Measurements from ENCODE around the gene CORO7. TPM values are rescaled to one million over a fixed set of nuclear protein-coding genes. Genes with fewer than 3 reads are reported as not detected.
A peak's percentile ranks its signal among the peaks of the same experiment; 100 is the strongest.

CORO7 gene
- polyA plus RNA-seq, 6 donors from 2014 or later = 9.0 to 40.1 (median 20.7) TPM

DNA sequence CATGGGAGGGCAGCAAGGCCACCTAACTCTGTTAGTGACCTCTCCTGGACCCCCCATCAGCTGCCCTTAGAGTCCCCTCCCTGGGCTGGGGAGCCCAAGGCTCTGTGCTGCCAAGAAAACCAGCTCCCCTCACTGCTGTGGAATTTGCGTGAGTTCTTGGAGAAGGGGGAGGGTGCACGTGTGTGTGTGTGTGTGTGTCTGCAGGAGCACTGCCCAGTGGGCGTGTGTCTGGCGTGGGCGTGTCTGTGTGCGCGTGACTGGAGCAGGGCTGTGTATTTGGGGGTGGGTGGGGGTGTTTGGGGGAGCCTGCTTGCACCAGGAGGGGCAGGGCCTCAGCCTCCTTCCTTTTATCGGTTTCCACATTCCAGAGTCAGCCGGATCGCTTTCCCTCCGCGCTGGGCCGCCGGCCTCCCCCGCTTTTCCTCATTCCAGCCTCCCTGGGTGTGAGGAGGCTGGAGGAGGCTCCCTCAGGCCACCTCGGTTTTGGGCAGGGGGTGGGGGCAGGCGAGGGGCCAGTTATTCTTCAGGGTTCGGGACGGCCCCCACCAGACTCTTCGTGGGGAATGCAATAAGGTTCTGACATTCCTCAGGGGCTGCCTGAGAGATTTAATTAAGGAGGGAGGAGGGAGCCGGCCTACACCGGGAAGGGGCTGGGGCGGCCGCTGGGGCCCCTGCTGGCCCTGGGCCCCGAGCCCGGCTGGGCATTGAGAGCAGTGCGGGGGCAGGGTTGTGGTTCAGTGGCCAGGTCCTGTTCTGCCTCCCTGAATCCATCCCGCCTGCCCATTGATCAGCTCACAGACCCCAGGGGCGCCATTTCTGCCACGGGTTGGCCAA, 42.3 kb downstream of the CORO7 start:
- no peaks in the 10 kb centered on the region for H3K36me3 Mint-ChIP-seq
- H3K4me3 Mint-ChIP-seq = no peak overlapping the region
- no peaks in the 10 kb centered on the region for H3K9me3 Mint-ChIP-seq
- peaks cover 4 to 28% (median 23%) of the 10 kb centered on the region in 3 donors for H3K4me1 Mint-ChIP-seq
- ATAC-seq (ENCODE audit: low read depth in 2 of 2) = no peak
- no peak overlapping the region for H3K27ac Mint-ChIP-seq
- H3K27me3 Mint-ChIP-seq = no peaks in the 10 kb centered on the region
- no peak for DNase-seq

- no peaks in the 10 kb centered on the region for H3K9me3 Mint-ChIP-seq
- H3K4me1 Mint-ChIP-seq = peaks cover 4 to 28% (median 23%) of the 10 kb centered on the region in 3 donors
- no peak overlapping the region for H3K4me3 Mint-ChIP-seq
- ATAC-seq (ENCODE audit: low read depth in 2 of 2) = no peak
- H3K27me3 Mint-ChIP-seq = no peaks in the 10 kb centered on the region
- H3K36me3 Mint-ChIP-seq = no peaks in the 10 kb centered on the region
- DNase-seq = no peak
- peak overlapping the region in 1 of 6 donors; percentile 54 for H3K27ac Mint-ChIP-seq
Observed at GRCh38 chr16:4373356-4373908, 43.0 kb downstream of the CORO7 start.

DNA sequence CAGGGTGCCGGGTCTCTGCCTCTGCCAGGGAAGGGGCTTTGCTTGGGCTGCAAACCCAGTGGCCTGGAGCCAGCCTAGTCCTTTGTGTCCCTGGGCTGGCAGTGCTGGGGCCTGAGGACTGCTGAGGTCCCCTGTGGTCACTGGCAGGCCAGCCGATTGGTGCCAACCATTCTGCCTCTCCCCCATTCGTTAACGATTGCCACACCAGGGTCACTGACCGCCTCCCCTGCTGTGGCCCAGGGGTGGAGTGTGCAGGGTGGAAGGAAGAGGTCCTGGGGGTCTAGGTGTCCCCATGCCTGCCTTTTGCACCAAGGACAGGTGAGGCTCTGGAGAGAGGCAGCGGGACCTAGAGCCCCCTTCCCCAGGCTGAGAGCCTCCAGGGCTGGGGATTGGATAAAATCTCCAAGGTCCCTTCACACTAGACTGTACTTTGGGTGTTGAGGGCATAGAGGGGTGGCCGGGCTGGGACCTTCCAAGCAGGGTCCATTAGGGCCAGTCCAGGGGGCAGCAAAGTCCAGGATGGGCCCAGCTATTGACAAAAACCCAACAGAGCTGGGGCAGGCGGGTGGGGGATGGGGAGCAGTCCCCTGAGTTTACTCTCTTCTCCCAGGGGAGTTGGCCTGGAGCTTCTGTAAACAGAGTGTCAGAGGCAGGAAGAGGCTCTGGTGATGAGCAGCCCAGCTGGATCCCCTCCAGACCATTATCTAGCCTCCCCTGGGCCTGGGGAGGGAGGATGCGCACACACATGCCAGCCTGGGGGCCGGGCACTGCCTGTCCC, 43.6 kb downstream of the CORO7 start:
- Mint-ChIP-seq H3K36me3 (no peaks in the 10 kb centered on the region), H3K4me1 (peaks cover 4 to 24% (median 23%) of the 10 kb centered on the region in 3 donors), H3K27me3 (no peaks in the 10 kb centered on the region), H3K9me3 (no peaks in the 10 kb centered on the region), H3K4me3 (peak overlapping the region in 6 of 8 donors; percentile 47 to 86 (median 80)), H3K27ac (peak overlapping the region in 2 of 6 donors; percentile 43 to 67)
- ATAC-seq (ENCODE audit: low read depth in 2 of 2) (peak; percentile 24 to 32), DNase-seq (no peak)

DNA sequence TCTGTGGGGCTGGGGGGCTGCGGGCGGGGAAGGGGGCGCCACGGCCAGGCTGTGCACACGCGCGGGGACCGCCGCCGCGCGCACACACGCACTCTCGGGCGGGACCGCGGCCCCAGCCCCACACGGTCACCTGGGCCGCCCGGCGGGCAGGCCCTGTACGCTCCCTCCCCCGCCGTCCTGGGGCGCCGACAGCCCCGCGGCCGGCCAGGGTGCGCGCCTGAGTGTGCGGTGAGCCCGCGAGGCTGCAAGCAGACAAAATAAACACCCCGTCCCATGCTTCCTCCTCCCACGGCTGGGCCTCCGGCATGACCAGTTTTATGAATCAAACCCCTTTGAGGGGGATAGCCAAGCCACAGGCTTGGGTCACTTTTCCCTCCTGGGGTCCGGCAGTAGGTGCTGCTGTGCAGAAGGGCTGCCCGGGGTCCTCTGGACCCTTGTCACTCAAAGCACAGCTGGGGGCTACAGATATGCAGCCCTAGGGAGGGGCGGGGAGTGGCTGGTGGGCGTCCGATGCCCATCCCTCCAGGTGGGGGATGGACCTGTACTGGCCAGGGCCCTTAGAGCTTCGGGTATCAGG, 44.3 kb downstream of the CORO7 start:
- DNase-seq = no peak
- H3K27ac Mint-ChIP-seq = peak overlapping the region in 2 of 6 donors; percentile 43 to 73
- peak overlapping the region in 7 of 8 donors; percentile 73 to 89 (median 84) for H3K4me3 Mint-ChIP-seq
- H3K9me3 Mint-ChIP-seq = no peaks in the 10 kb centered on the region
- H3K27me3 Mint-ChIP-seq = no peaks in the 10 kb centered on the region
- peak; percentile 57 to 65 for ATAC-seq (ENCODE audit: low read depth in 2 of 2)
- peaks cover 8 to 23% (median 22%) of the 10 kb centered on the region in 3 donors for H3K4me1 Mint-ChIP-seq
- no peaks in the 10 kb centered on the region for H3K36me3 Mint-ChIP-seq

- ATAC-seq (ENCODE audit: low read depth in 2 of 2) (peak; percentile 84 to 88), DNase-seq (peak; percentile 75)
- Mint-ChIP-seq H3K9me3 (no peaks in the 10 kb centered on the region), H3K4me1 (peaks cover 8 to 26% (median 22%) of the 10 kb centered on the region in 3 donors), H3K36me3 (no peaks in the 10 kb centered on the region), H3K27me3 (no peaks in the 10 kb centered on the region), H3K27ac (peak within 1 kb of the TSS in 2 of 6 donors; percentile 43 to 73), H3K4me3 (peak within 1 kb of the TSS; percentile 33 to 89 (median 84))
Observed at GRCh38 chr16:4371357-4372000, 44.9 kb downstream of the CORO7 start, which contains the start of gene VASN. VASN (plus strand) TSS chr16:4371848; CDS start chr16:4380878, 9,030 bp downstream.

- H3K9me3 Mint-ChIP-seq = no peaks in the 10 kb centered on the region
- no peaks in the 10 kb centered on the region for H3K27me3 Mint-ChIP-seq
- H3K4me1 Mint-ChIP-seq = peaks cover 8 to 28% (median 22%) of the 10 kb centered on the region in 3 donors
- DNase-seq (no peak), ATAC-seq (ENCODE audit: low read depth in 2 of 2) (no peak)
- H3K4me3 Mint-ChIP-seq = peak overlapping the region in 3 of 8 donors; percentile 33 to 66 (median 35)
- no peaks in the 10 kb centered on the region for H3K36me3 Mint-ChIP-seq
- no peak overlapping the region for H3K27ac Mint-ChIP-seq
Observed at GRCh38 chr16:4370570-4371356, 45.6 kb downstream of the CORO7 start.

DNA sequence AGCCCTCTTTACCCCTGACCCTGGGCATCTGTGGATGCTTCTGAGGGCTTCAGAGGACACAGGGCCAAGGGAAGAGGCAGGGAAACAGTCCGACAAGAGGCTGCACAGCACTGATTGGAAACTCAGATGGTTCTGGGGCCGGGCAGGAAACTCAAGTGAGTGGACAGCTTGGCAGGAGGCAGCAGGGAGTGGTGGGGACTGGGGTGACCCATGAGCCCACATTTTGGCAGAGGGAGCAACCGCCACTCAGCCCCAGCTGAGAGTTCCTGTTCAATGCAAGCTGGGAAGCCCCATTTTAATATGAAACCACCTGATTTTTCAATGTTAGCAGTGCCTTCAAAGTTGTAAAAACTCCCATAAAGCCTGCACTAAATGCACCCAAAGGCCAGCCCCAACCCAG, 46.2 kb downstream of the CORO7 start:
- ATAC-seq (ENCODE audit: low read depth in 2 of 2) = no peak
- H3K27me3 Mint-ChIP-seq = no peaks in the 10 kb centered on the region
- peaks cover 12 to 28% (median 27%) of the 10 kb centered on the region in 3 donors for H3K4me1 Mint-ChIP-seq
- DNase-seq = no peak
- H3K36me3 Mint-ChIP-seq = no peaks in the 10 kb centered on the region
- H3K9me3 Mint-ChIP-seq = no peaks in the 10 kb centered on the region
- H3K27ac Mint-ChIP-seq = no peak overlapping the region
- peak overlapping the region in 1 of 8 donors; percentile 57 for H3K4me3 Mint-ChIP-seq

DNA sequence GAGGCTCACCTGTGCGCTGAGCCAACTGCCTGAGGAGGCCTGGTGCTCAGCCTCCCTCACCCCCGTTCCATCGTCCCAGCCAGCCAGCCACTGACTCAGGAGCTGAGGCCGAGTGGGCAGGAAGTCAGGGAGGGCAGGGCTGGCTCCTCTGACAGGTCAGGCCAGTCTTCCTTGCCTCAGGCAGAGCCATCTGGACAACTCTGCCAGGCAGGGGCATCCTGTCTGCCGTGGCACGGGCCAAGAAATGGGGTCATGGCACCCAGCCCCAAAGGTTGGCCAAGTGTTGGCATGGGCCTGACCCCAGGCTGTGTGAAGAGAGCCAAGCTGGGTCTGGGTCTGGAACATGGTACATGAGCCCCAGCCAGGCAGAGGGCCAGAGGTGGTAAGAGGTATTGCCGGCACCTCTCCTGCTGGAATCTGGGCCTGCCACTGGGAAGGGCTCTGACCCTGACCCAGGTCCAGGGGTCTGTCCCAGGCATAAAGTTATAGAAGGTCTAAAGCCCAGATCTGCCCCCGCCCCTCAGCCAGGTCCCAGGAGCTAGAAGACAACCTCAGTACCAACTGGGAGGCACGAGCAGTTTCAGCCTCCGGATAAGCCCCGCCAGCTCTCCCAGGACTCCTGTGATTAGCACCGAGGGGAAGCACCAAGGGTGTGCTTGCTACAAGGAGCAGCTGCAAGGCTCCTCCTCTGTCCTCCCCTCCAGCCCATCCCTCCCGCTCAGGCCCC, 47.2 kb downstream of the CORO7 start:
- ATAC-seq (ENCODE audit: low read depth in 2 of 2) (no peak), DNase-seq (no peak)
- Mint-ChIP-seq H3K9me3 (no peaks in the 10 kb centered on the region), H3K36me3 (no peaks in the 10 kb centered on the region), H3K27ac (peak overlapping the region in 1 of 6 donors; percentile 47), H3K4me1 (peaks cover 12 to 27% (median 24%) of the 10 kb centered on the region in 3 donors), H3K4me3 (peak overlapping the region in 1 of 8 donors; percentile 37), H3K27me3 (no peaks in the 10 kb centered on the region)

GRCh38 chr16:4367393-4367856, 49.0 kb downstream of the CORO7 start:
- no peak for DNase-seq
- Mint-ChIP-seq H3K36me3 (no peaks in the 10 kb centered on the region), H3K27ac (peak overlapping the region in 3 of 6 donors; percentile 47 to 84 (median 56)), H3K4me1 (peaks cover 12 to 23% (median 14%) of the 10 kb centered on the region in 3 donors), H3K27me3 (no peaks in the 10 kb centered on the region), H3K4me3 (peak overlapping the region in 1 of 8 donors; percentile 47), H3K9me3 (no peaks in the 10 kb centered on the region)
- ATAC-seq (ENCODE audit: low read depth in 2 of 2) = no peak

DNA sequence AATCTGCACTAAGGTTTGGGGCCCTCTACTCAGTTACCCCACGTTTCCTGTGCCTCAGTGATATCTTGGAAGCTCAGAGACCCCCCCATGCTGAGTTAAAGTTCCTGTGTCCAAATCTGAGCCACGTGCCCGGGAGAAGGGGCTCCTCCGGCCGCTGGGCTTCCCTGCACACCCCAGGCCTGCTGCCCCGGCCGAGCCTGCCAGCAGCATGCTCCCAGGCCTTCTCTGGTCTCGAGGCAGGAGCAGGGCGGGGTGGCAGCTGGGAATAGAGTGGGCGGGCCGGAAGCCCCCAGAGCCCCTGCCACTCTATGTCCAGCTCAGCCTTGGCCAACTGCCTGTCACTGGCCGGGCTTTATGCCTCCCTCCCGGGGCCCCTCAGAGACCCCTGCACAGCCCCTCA, 50.4 kb downstream of the CORO7 start:
- Mint-ChIP-seq H3K4me3 (peak overlapping the region in 1 of 8 donors; percentile 21), H3K36me3 (no peaks in the 10 kb centered on the region), H3K27me3 (no peaks in the 10 kb centered on the region), H3K9me3 (no peaks in the 10 kb centered on the region), H3K27ac (peak overlapping the region in 2 of 6 donors; percentile 56 to 63), H3K4me1 (peaks cover 10 to 16% (median 12%) of the 10 kb centered on the region in 3 donors)
- ATAC-seq (ENCODE audit: low read depth in 2 of 2) (no peak), DNase-seq (no peak)

DNA sequence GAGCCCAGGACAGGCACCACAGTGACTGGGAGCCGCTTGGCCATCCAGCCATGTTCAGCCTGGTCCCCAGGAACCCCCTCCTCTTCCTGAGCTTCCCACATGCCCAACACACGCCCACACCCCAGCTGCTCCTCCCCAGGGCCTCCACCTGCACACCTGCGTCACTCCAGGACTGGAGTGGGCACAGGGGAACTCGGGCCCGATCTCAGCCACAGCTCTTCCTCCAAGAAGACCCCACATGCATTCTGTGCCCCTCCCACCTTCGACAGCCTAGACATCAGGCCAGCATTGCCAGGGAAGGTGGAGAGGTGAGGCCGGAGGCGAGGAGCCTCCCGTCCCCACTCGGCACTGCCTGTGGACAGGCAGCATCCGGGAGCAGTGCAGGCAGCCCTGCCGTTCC, 50.8 kb downstream of the CORO7 start:
- H3K4me3 Mint-ChIP-seq = peak overlapping the region in 2 of 8 donors; percentile 21 to 55
- H3K4me1 Mint-ChIP-seq = peaks cover 10 to 14% (median 12%) of the 10 kb centered on the region in 3 donors
- no peaks in the 10 kb centered on the region for H3K36me3 Mint-ChIP-seq
- no peaks in the 10 kb centered on the region for H3K9me3 Mint-ChIP-seq
- no peak for DNase-seq
- H3K27ac Mint-ChIP-seq = peak overlapping the region in 2 of 6 donors; percentile 56 to 63
- no peak for ATAC-seq (ENCODE audit: low read depth in 2 of 2)
- H3K27me3 Mint-ChIP-seq = no peaks in the 10 kb centered on the region
